HG02588 (cell line): ENCODE measurements around the gene TFF2.

Experiments used
- ATAC-seq: cut with Tn5 transposase; IDR thresholded peaks from one replicate; pipeline ENCODE4 v1.9.1; 2021; ENCODE audit warnings: mild to moderate bottlenecking, moderate library complexity; ENCODE audit not compliant: unreplicated experiment

Gene TFF2, protein sequence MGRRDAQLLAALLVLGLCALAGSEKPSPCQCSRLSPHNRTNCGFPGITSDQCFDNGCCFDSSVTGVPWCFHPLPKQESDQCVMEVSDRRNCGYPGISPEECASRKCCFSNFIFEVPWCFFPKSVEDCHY

GRCh38 chr21:42350927-42351426 is at the start of gene TFF2:
Gene TFF2 (minus strand): TSS chr21:42350994. CDS start chr21:42350957, 37 bp downstream.
- ATAC-seq = no peak

DNA sequence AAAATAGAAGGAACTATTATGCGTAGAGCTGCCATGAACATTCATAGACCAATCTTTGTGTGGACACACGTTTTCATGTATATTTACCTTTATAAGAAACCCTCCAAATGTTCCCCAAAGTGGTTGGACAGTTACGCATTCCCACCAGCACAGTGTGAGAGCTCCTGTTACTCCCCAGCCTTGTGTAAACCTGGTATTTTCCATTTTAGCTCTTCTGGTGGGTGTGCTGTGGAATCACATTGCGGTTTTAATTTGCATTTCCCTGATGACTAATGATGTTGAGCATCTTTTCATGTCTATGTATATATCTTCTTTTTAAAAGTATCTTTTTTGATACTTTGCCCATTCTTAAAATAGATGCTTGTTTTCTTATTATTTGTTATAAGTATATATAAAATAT is 49.7 kb upstream of the TFF2 start:
- ATAC-seq = no peak

- no peak for ATAC-seq
Observed at GRCh38 chr21:42398436-42399028, 47.7 kb upstream of the TFF2 start.

DNA sequence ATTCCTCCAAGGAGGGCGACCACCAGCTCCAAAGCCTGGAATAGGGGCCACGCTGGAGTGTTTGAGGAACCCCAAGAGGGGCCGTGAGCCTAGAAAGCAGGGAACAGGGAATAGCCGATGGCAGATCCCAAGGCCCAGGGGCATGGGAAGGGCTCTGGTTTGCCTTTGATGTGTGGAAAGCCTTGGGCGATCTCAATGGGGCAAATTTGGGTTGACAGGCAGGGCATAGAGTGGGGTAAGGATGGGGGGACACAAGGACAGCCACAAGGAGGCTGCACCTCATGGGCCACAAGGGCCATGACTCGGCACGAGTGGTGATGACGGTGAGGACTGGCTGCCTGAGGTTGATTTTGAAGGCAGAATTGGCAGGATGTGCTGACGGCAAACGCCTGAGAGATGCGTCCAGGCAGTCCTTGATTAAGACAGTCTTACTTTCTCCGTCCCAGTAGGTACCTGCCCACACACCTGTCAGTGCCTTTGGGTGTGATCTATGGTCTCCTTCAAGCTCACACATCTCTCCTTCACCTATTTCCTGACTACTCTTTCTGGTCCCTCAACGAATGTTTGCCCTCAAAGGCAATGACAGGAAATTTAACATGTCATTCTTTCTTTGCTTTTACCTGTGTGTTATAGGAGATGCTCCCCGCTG is 47.1 kb upstream of the TFF2 start:
- ATAC-seq = no peak

GRCh38 chr21:42396799-42397745 is 46.3 kb upstream of the TFF2 start:
- no peak for ATAC-seq

DNA sequence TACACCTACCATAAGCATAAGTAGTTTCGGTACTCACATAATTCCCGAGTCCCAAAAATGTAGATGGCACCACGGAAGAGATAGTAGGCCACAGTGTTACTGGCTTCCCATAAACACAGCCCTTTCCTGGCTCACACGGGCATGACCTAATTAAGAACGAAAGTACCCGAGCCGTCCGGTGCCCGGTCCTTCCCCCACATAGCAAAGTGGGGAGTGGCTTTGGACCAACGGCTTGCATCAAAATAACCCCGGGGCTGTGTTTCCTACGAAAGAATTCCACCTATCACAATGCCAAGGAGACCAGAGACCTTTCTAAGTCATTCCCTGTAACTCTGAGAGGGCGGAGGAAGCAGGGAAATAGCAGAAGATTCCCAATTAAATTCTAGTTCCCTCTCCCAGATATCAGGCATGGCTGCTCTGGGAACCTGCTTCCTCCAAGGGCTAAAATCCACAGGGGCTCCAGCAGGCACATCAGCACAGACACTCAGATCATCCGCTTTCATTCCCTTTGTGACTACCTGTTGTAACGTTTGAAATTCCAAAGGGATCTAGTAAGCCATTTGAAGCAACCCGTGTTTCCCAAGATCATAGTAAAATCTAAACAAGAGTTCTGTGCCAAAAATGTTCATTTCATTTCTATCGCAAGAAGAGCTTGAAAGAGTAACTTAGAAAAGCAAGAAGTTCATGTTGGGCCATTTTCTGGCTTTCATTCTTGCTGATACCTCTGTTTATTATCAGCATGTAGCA is 45.3 kb upstream of the TFF2 start, which contains the start of gene TMPRSS3:
TSS of gene TMPRSS3 (minus strand) at position 148 of the 747 bp plus-strand sequence. CDS start 635 bp downstream, outside the sequence.
- no peak for ATAC-seq

- ATAC-seq = no peak
Observed at GRCh38 chr21:42395302-42395701, 44.5 kb upstream of the TFF2 start.

GRCh38 chr21:42393443-42393950 is 42.7 kb upstream of the TFF2 start:
- no peak for ATAC-seq

GRCh38 chr21:42392731-42393442 is 42.1 kb upstream of the TFF2 start:
- peak; percentile 74 for ATAC-seq

DNA sequence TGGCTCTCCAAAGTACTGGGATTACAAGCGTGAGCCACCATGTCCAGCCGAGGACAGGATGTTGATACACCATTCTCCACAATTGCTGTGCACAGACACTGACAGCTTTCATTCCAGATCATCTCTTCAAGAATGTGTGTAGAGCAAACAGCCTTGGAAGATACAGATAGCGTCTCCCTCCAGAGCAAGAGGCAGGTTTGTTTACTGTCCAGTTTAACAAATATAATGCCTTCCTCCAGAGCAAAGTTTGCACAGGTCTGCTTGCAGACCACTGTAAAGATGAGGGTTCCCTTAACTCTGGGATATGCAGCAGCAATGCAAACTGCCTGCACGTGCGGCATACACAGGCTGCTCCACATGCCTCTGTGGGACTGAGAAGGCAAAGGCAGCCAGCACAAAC is 40.5 kb upstream of the TFF2 start:
- no peak for ATAC-seq

DNA sequence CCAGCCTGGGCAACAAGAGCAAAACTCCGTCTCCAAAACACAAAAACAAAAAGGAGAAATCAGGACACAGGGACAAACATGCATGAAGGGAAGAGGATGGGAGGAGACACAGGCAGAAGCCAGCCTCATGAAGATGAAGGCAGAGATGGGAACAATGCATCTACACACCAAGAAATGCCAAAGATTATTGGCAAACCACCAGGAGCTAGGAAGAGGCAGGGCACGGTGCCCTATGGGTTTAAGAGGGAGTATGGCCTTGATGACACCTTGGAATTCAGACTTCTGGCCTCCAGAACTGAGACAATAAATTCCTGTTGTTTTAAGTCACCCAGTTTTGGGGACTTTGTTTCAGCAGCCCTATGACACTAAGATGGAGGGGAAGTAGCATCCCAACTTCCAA is 39.9 kb upstream of the TFF2 start:
- no peak for ATAC-seq

- no peak for ATAC-seq
Observed at GRCh38 chr21:42390193-42390592, 39.4 kb upstream of the TFF2 start.

- no peak for ATAC-seq
Observed at GRCh38 chr21:42389449-42389835, 38.6 kb upstream of the TFF2 start.

GRCh38 chr21:42388740-42389448 is 38.1 kb upstream of the TFF2 start:
- ATAC-seq = no peak

DNA sequence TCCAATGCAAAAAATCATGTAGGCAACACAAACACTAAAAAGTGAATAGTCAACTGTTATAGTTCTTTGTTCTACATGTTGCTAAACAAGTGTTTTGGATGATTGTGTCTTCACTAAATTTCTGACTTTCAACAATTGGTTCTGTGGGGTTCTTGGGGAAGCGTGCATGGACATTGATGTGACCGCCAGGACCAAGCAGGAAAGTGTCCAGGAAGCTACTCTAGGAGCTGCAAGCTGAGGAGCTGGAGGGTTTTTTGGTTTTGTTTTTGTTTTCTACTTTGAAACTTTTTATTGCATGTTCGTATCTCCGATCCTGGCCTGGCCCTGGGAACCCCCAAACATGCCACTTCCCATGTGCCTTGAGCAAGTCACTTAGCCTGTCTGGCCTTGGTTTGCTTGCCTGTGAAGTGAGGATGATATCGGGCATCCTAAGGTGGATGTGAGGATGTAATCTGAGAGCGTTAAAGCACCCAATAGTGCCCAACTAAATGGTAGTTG is 37.1 kb upstream of the TFF2 start:
- no peak for ATAC-seq

- ATAC-seq = no peak
Observed at GRCh38 chr21:42387164-42387563, 36.4 kb upstream of the TFF2 start.

DNA sequence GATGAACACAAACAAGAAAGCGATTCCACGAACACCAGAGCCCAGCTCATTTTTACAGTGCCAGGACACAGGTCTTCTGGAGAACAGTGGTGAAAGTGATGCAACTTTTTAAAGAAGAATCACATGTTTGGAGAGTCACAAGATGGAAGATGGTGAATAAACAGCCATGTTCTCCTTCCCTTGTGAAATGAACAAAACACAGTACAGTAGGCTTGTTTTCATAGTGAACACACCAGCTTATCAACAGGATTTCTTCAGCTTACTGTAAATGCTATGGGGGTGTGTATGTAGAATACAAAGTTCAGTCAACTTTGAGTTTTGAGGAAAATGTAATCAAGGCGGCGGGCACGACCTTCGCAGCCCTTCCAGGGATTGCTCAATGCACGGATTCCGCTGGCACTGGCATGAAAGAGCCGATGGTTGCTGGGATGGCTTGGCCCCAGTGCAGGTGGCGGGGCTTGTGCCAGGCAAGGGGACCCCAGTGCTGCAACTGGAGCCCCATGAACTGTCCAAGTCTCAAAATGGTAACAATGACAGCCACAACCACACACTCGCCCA is 35.3 kb upstream of the TFF2 start:
- no peak for ATAC-seq

DNA sequence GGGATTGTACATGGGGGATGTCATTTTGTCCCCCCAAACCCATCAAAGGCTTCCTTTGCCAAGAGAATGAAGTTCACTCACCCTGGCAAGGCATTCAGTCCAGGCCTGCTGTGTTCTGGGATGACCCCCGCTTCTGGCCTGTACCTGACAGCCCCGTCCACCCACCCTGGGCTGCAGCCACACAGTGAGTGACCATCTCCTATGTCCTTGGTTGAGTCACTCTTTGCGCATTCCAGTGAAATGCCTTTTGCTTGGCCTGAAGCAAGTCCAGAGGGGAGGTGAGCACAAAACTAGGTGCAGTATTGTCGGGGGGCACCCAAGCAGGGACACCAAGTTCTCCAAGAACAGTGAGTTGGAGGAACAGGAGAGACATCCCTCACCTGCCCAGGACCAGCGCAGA is 34.8 kb upstream of the TFF2 start:
- no peak for ATAC-seq

- no peak for ATAC-seq
Observed at GRCh38 chr21:42384989-42385388, 34.2 kb upstream of the TFF2 start.
